D721Med (cell line): Measurements from ENCODE around the gene HPRT1.
"Not testable (repeated sequence)": the region's sequence is repeated elsewhere in the genome, so short reads cannot be mapped to it uniquely, and the experiment has no call there.

ENCODE experiments used
- DNase-seq: peaks from one replicate; pipeline ENCODE4 v3.0.0; 2011; ENCODE audit warnings: low spot score; ENCODE audit not compliant: insufficient read length
- FAIRE-seq: peaks from 2 replicates; lab custom pipeline; 2011; peaks lifted over from hg19 to GRCh38; lab: Jason Lieb, UNC
- TF ChIP-seq, protein P1 (sequence below): IDR thresholded peaks from 2 replicates; pipeline ENCODE4 v1.5.1; 2012; ENCODE audit warnings: mild to moderate bottlenecking, control low read depth; ENCODE audit not compliant: insufficient read depth; ENCODE audit errors: missing control alignments

HPRT1 gene

DNA sequence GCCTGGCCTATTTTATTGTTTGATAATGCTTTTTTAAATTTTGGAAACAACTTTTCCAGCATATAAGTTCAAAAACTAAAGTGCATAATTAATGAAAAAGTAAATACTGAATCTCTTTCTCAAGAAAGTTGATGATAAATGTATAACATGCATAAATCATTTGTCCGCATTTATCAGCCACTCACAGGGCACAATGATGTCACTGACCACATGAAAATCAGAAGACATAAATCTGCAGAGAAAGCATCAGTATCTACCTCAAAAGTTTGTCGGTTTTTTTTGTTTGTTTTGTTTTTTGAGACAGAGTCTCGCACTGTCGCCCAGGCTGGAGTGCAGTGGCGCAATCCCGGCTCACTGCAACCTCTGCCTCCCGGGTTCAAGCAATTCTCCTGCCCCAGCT is 5.5 kb upstream of the HPRT1 start:
- FAIRE-seq: no peak
- TF ChIP-seq, protein P1, sequence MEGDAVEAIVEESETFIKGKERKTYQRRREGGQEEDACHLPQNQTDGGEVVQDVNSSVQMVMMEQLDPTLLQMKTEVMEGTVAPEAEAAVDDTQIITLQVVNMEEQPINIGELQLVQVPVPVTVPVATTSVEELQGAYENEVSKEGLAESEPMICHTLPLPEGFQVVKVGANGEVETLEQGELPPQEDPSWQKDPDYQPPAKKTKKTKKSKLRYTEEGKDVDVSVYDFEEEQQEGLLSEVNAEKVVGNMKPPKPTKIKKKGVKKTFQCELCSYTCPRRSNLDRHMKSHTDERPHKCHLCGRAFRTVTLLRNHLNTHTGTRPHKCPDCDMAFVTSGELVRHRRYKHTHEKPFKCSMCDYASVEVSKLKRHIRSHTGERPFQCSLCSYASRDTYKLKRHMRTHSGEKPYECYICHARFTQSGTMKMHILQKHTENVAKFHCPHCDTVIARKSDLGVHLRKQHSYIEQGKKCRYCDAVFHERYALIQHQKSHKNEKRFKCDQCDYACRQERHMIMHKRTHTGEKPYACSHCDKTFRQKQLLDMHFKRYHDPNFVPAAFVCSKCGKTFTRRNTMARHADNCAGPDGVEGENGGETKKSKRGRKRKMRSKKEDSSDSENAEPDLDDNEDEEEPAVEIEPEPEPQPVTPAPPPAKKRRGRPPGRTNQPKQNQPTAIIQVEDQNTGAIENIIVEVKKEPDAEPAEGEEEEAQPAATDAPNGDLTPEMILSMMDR: no peak
- DNase-seq: no peak

DNA sequence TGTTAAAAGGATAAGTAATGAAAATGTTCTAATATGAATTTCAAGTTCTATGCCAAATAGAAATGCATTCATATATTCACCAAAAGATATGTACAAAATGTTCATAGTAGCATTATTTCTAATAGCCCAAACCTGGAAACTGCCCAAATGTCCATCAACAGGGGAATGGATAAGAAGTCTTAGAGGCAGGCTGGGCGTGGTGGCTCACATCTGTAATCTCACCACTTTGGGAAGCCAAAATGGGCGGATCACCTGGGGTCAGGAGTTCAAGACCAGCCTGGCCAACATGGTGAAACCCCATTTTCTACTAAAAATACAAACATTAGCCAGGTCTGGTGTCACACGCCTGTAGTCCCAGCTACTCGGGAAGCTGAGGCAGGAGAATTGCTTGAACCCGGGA is 2.3 kb upstream of the HPRT1 start:
- no peak for DNase-seq
- TF ChIP-seq, protein P1: no peak
- FAIRE-seq: no peak

GRCh38 chrX:134459683-134460004 is 321 bp upstream of the HPRT1 start:
- no peak for FAIRE-seq
- TF ChIP-seq, protein P1: no peak
- DNase-seq: no peak

DNA sequence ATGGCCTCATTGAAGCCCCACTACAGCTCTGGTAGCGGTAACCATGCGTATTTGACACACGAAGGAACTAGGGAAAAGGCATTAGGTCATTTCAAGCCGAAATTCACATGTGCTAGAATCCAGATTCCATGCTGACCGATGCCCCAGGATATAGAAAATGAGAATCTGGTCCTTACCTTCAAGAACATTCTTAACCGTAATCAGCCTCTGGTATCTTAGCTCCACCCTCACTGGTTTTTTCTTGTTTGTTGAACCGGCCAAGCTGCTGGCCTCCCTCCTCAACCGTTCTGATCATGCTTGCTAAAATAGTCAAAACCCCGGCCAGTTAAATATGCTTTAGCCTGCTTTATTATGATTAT is 876 bp downstream of the HPRT1 start:
- no peak for FAIRE-seq
- DNase-seq: no peak
- TF ChIP-seq, protein P1: no peak

DNA sequence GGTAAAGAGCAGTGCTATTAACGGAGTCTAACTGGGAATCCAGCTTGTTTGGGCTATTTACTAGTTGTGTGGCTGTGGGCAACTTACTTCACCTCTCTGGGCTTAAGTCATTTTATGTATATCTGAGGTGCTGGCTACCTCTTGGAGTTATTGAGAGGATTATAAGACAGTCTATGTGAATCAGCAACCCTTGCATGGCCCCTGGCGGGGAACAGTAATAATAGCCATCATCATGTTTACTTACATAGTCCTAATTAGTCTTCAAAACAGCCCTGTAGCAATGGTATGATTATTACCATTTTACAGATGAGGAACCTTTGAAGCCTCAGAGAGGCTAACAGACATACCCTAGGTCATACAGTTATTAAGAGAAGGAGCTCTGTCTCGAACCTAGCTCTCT is 1.5 kb downstream of the HPRT1 start:
- FAIRE-seq: no peak
- TF ChIP-seq, protein P1: no peak
- no peak for DNase-seq

GRCh38 chrX:134462927-134463326 is 3.0 kb downstream of the HPRT1 start:
- no peak for DNase-seq
- TF ChIP-seq, protein P1: no peak
- FAIRE-seq: no peak

GRCh38 chrX:134464453-134464852 is 4.5 kb downstream of the HPRT1 start:
- FAIRE-seq: not testable (repeated sequence)

DNA sequence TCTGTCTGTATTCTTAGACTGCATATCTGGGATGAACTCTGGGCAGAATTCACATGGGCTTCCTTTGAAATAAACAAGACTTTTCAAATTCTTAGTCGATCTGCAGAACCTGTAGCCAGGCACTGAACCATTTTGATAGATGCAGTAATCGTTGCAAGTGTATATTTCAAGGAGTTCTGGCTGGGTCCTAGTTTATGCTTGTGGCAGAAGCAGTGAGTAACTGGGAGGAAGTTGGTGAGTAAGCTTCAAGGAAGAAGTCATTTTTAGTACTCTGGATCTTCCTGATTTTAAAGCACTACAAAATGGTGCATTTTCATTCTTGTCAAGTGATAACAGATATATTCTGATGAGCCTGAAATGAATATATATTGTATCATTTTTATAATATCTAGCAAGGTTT is 9.5 kb downstream of the HPRT1 start:
- FAIRE-seq (no peak), DNase-seq (no peak)
- TF ChIP-seq, protein P1: no peak

More at GRCh38 chrX:134464453-134464852, 4.5 kb downstream of the HPRT1 start:
- DNase-seq: not testable (repeated sequence)
